AG09309 (cell line): ENCODE results near the gene EPB41L3.

Experiments
- DNase-seq: peaks from one replicate; pipeline ENCODE4 v3.0.0-alpha.2; 2010; ENCODE audit warnings: low read depth
- H3K4me3 ChIP-seq: 2 replicates; pipeline ENCODE4 v1.5.1; 2011; ENCODE audit warnings: mild to moderate bottlenecking, low read depth, low read length, moderate library complexity; ENCODE audit not compliant: control insufficient read depth
- CTCF ChIP-seq: IDR thresholded peaks from 2 replicates; pipeline ENCODE4 v1.5.1; 2011; ENCODE audit warnings: mild to moderate bottlenecking, low read depth, low read length, inconsistent platforms; ENCODE audit not compliant: insufficient read depth, control insufficient read depth; ENCODE audit errors: missing control alignments

Gene EPB41L3

GRCh38 chr18:5521000-5521399 is 22.8 kb downstream of the EPB41L3 start:
- TF ChIP-seq CTCF = no peak
- H3K4me3 ChIP-seq = no peak overlapping the region
- DNase-seq = no peak

GRCh38 chr18:5520464-5520863 is 23.3 kb downstream of the EPB41L3 start:
- TF ChIP-seq CTCF = no peak
- no peak overlapping the region for H3K4me3 ChIP-seq
- DNase-seq = no peak

- no peak for DNase-seq
- TF ChIP-seq CTCF = no peak
- H3K4me3 ChIP-seq = no peak overlapping the region
These were observed 24.1 kb downstream of the EPB41L3 start for GRCh38 chr18:5519448-5520298.

- no peak for TF ChIP-seq CTCF
- DNase-seq = no peak
- no peak overlapping the region for H3K4me3 ChIP-seq
These were observed 24.9 kb downstream of the EPB41L3 start for GRCh38 chr18:5518899-5519371.

GRCh38 chr18:5518179-5518770 is 25.5 kb downstream of the EPB41L3 start:
- no peak for TF ChIP-seq CTCF
- H3K4me3 ChIP-seq = no peak overlapping the region
- DNase-seq = no peak

DNA sequence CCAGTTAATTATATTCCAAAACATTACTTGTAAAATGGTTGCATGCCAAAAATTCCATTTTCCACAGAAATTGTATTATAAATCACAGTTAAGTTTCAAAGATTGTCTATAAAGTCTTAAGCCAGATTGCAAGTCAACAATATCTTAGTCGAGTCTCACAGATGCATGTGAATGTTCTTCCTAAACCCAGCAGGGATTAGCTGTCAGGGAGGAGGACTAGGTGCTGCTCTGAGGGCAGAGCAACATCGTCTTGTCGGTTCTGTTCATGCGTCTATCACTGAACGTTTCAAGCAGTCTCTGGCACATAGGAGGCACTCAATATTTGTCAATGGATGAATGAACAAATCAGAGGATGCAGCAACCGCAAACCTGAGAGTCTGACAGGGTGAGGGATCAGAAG is 27.0 kb downstream of the EPB41L3 start:
- DNase-seq = no peak
- H3K4me3 ChIP-seq = no peak overlapping the region
- no peak for TF ChIP-seq CTCF
